CD14-positive monocyte (primary cell): ENCODE results near the gene MSI2. TPM values are rescaled to one million over a fixed set of nuclear protein-coding genes. Genes with fewer than 3 reads are reported as not detected.

Experiments used
- DNase-seq, 3 donors: peaks; one replicate each; pipeline ENCODE4 v3.0.0-alpha.2; 2011 to 2022
- H2AFZ ChIP-seq: 2 replicates; pipeline ENCODE4 v1.6.0; 2012; ENCODE audit warnings: mild to moderate bottlenecking, low read depth, low read length, inconsistent platforms; ENCODE audit not compliant: insufficient read depth, poor library complexity, severe bottlenecking
- H3K27ac ChIP-seq, 2 donors: 1 replicate in 1 of 2; 2 replicates in 1 of 2; pipeline ENCODE4 v1.5.1; 2012 to 2013; ENCODE audit warnings: low read length in 2 of 2, control low read depth in 1 of 2, inconsistent platforms in 1 of 2, low read depth in 1 of 2, mild to moderate bottlenecking in 1 of 2
- H3K27me3 ChIP-seq, 2 donors: one replicate each; pipeline versions ENCODE4 v1.6.0 to v1.6.1; 2011 to 2013; ENCODE audit warnings: low read length in 2 of 2; ENCODE audit not compliant: control insufficient read depth in 2 of 2, insufficient read depth in 2 of 2
- H3K36me3 ChIP-seq, 2 donors: replicated peaks in 1 of 2; 1 replicate in 1 of 2; 2 replicates in 1 of 2; pipeline versions ENCODE4 v1.5.1 to v1.6.1; 2012 to 2013; ENCODE audit warnings: low read length in 2 of 2, control low read depth in 1 of 2, inconsistent platforms in 1 of 2, mild to moderate bottlenecking in 1 of 2; ENCODE audit not compliant: insufficient read depth in 2 of 2, control insufficient read depth in 1 of 2
- H3K4me1 ChIP-seq, 2 donors: 1 replicate in 1 of 2; 2 replicates in 1 of 2; pipeline versions ENCODE4 v1.5.1 to v1.6.1; 2012 to 2013; ENCODE audit warnings: low read length in 2 of 2, control low read depth in 1 of 2, inconsistent platforms in 1 of 2, mild to moderate bottlenecking in 1 of 2, moderate library complexity in 1 of 2; ENCODE audit not compliant: insufficient read depth in 2 of 2, control insufficient read depth in 1 of 2
- H3K4me2 ChIP-seq: replicated peaks from 2 replicates; pipeline ENCODE3; 2012; ENCODE audit warnings: low read length, moderate library complexity, mild to moderate bottlenecking; ENCODE audit not compliant: poor library complexity, severe bottlenecking; ENCODE audit errors: extremely low read depth
- H3K4me3 ChIP-seq, 3 experiments: fragments of 200-600 bp in 1 of 3; sonication (generic) in 1 of 3; replicated peaks in 1 of 3; 1 replicate in 2 of 3; 2 replicates in 1 of 3; pipeline ENCODE4 v1.5.1; 2011 to 2013; ENCODE audit warnings: low read length in 3 of 3, mild to moderate bottlenecking in 3 of 3, control low read depth in 2 of 3, low read depth in 2 of 3, inconsistent platforms in 1 of 3, moderate library complexity in 1 of 3
- H3K79me2 ChIP-seq: 2 replicates; pipeline ENCODE4 v1.6.0; 2012; ENCODE audit warnings: mild to moderate bottlenecking, control low read depth, inconsistent platforms, low read length, moderate library complexity; ENCODE audit not compliant: insufficient read depth
- H3K9ac ChIP-seq: 2 replicates; pipeline ENCODE4 v1.6.0; 2017; ENCODE audit warnings: low read length, mild to moderate bottlenecking; ENCODE audit not compliant: insufficient read depth, poor library complexity, severe bottlenecking
- H3K9me3 ChIP-seq, 2 donors: replicated peaks in 1 of 2; 1 replicate in 1 of 2; 2 replicates in 1 of 2; pipeline versions ENCODE4 v1.5.1 to v1.6.1; 2012 to 2013; ENCODE audit warnings: low read length in 2 of 2, control low read depth in 1 of 2; ENCODE audit not compliant: control insufficient read depth in 1 of 2, insufficient read depth in 1 of 2
- H4K20me1 ChIP-seq: 2 replicates; pipeline ENCODE4 v1.6.0; 2012; ENCODE audit warnings: mild to moderate bottlenecking, low read length, control low read depth, moderate library complexity; ENCODE audit not compliant: insufficient read depth
- H3K27ac Mint-ChIP-seq, 7 donors: one replicate each; pipeline ENCODE4 v1.8.0; 2020; ENCODE audit warnings: mild to moderate bottlenecking in 7 of 7, mixed read lengths in 7 of 7, moderate library complexity in 6 of 7, inconsistent platforms in 2 of 7
- H3K27me3 Mint-ChIP-seq, 3 donors: one replicate each; pipeline ENCODE4 v1.8.0; 2021 to 2022; ENCODE audit warnings: low read depth in 3 of 3, mild to moderate bottlenecking in 3 of 3, mixed read lengths in 3 of 3, moderate library complexity in 3 of 3, inconsistent platforms in 1 of 3
- H3K36me3 Mint-ChIP-seq, 2 donors: one replicate each; pipeline ENCODE4 v1.8.0; 2020; ENCODE audit warnings: mixed read lengths in 2 of 2, inconsistent platforms in 1 of 2, mild to moderate bottlenecking in 1 of 2
- H3K4me1 Mint-ChIP-seq: one replicate; pipeline ENCODE4 v1.8.0; 2020; ENCODE audit warnings: mild to moderate bottlenecking, mixed read lengths
- H3K4me3 Mint-ChIP-seq, 2 donors: one replicate each; pipeline ENCODE4 v1.8.0; 2020; ENCODE audit warnings: mild to moderate bottlenecking in 2 of 2, mixed read lengths in 2 of 2, moderate library complexity in 1 of 2
- H3K9me3 Mint-ChIP-seq, 7 donors: one replicate each; pipeline ENCODE4 v1.8.0; 2020 to 2022; ENCODE audit warnings: mixed read lengths in 7 of 7, mild to moderate bottlenecking in 6 of 7, moderate library complexity in 6 of 7, inconsistent platforms in 2 of 7
- CTCF ChIP-seq: fragments of 200-600 bp; IDR thresholded peaks from one replicate; pipeline ENCODE4 v1.8.0; 2022; ENCODE audit warnings: antibody characterized with exemption, mild to moderate bottlenecking
- WGBS: methylation state at CpG from one replicate; pipeline ENCODE4 v1.1.5; 2013; ENCODE audit warnings: missing lambda C conversion rate; ENCODE audit not compliant: insufficient coverage; 5-methylcytosine and 5-hydroxymethylcytosine counted together
- intact Hi-C, 2 donors: fragments of 100-400 bp; cut with micrococcal nuclease; formaldehyde crosslinking; loops; one replicate each; pipeline versions ENCODE4 v1.15.0 to v1.15.1; 2023
- polyA plus RNA-seq, 3 donors: library from polyadenylated mRNA; depleted of rRNA in 1 of 3; unstranded in 2 of 3; stranded (reverse) in 1 of 3; fragments of 300-500 nt in 2 of 3; fragments of >200 nt in 1 of 3; fragmentation: Illumina TruSeq in 2 of 3; gene quantifications; 1 replicate in 2 of 3; 2 replicates in 1 of 3; pipeline ENCODE4 v1.2.3, GENCODE V29; 2012 to 2021

Gene MSI2
- polyA plus RNA-seq, 3 donors = 0.20 to 6.6 (median 0.37) TPM

GRCh38 chr17:57493625-57494024, 237.3 kb downstream of the MSI2 start:
- Mint-ChIP-seq H3K4me1 (peaks cover 30% of the 10 kb centered on the region), H3K27me3 (peaks cover 0 to 2% (median 1%) of the 10 kb centered on the region in 3 donors), H3K27ac (no peak overlapping the region), H3K4me3 (no peak overlapping the region), H3K9me3 (peaks cover 0 to 1% (median 0%) of the 10 kb centered on the region in 7 donors), H3K36me3 (no peaks in the 10 kb centered on the region)
- H4K20me1 ChIP-seq = peaks cover 3% of the 10 kb centered on the region
- H3K9ac ChIP-seq = no peak overlapping the region
- WGBS = 100% methylated on average over 2 of the region's 6 CpGs
- no peak overlapping the region for H3K27ac ChIP-seq
- TF ChIP-seq CTCF = no peak
- no peaks in the 10 kb centered on the region for H3K27me3 ChIP-seq
- H3K4me3 ChIP-seq = no peak overlapping the region
- H3K79me2 ChIP-seq = no peaks in the 10 kb centered on the region
- no peak overlapping the region for H2AFZ ChIP-seq
- no peaks in the 10 kb centered on the region for H3K9me3 ChIP-seq
- intact Hi-C loops = no loop called here
- H3K4me1 ChIP-seq = peaks cover 18 to 22% of the 10 kb centered on the region in 2 donors
- no peak overlapping the region for H3K4me2 ChIP-seq
- no peak for DNase-seq
- H3K36me3 ChIP-seq = no peaks in the 10 kb centered on the region

GRCh38 chr17:57494443-57494842, 238.1 kb downstream of the MSI2 start:
- Mint-ChIP-seq H3K27ac (no peak overlapping the region), H3K36me3 (no peaks in the 10 kb centered on the region), H3K4me1 (peaks cover 30% of the 10 kb centered on the region), H3K9me3 (peaks cover 0 to 1% (median 0%) of the 10 kb centered on the region in 7 donors), H3K27me3 (peaks cover 0 to 2% (median 1%) of the 10 kb centered on the region in 3 donors), H3K4me3 (no peak overlapping the region)
- Histone ChIP-seq H3K79me2 (no peaks in the 10 kb centered on the region), H3K9ac (no peak overlapping the region), H3K36me3 (no peaks in the 10 kb centered on the region), H3K27ac (no peak overlapping the region), H3K9me3 (no peaks in the 10 kb centered on the region), H4K20me1 (peaks cover 3% of the 10 kb centered on the region), H3K4me1 (peaks cover 18 to 22% of the 10 kb centered on the region in 2 donors), H2AFZ (no peak overlapping the region), H3K27me3 (no peaks in the 10 kb centered on the region), H3K4me2 (no peak overlapping the region), H3K4me3 (no peak overlapping the region)
- WGBS = 95% methylated on average over 4 of the region's 5 CpGs
- intact Hi-C loops = no loop called here
- DNase-seq = no peak
- no peak for TF ChIP-seq CTCF
